NCI-H1436 treated with DMSO at 0.1 percent for 48 hours (cell line): ENCODE results near the gene GNB1L.

ENCODE experiments used
- DNase-seq: peaks from one replicate; lab custom pipeline; 2025; lab: John Stamatoyannopoulos, UW

Gene GNB1L

GRCh38 chr22:19862619-19863246 lies 8.1 kb upstream of the GNB1L start:
- DNase-seq: no peak

GRCh38 chr22:19859861-19860510 lies 5.3 kb upstream of the GNB1L start:
- DNase-seq: no peak

GRCh38 chr22:19857382-19857781 lies 2.7 kb upstream of the GNB1L start:
- DNase-seq: no peak

GRCh38 chr22:19855504-19856409 lies 1.1 kb upstream of the GNB1L start:
- no peak for DNase-seq

GRCh38 chr22:19853879-19854777 lies 546 bp downstream of the GNB1L start:
- DNase-seq: no peak

- no peak for DNase-seq
These were observed 1.4 kb downstream of the GNB1L start for GRCh38 chr22:19853058-19853878.

GRCh38 chr22:19852177-19852781 lies 2.4 kb downstream of the GNB1L start:
- no peak for DNase-seq

- no peak for DNase-seq
These were observed 3.1 kb downstream of the GNB1L start for GRCh38 chr22:19851291-19852176.

- no peak for DNase-seq
These were observed 3.9 kb downstream of the GNB1L start for GRCh38 chr22:19850763-19851109.

GRCh38 chr22:19849835-19850762 lies 4.6 kb downstream of the GNB1L start:
- DNase-seq: no peak

GRCh38 chr22:19848298-19849224 lies 6.1 kb downstream of the GNB1L start:
- no peak for DNase-seq

GRCh38 chr22:19847345-19847632 lies 7.4 kb downstream of the GNB1L start:
- no peak for DNase-seq

- DNase-seq: no peak
These were observed 7.9 kb downstream of the GNB1L start for GRCh38 chr22:19846620-19847344.

- no peak for DNase-seq
These were observed 9.5 kb downstream of the GNB1L start for GRCh38 chr22:19845054-19845722.

GRCh38 chr22:19844377-19845053 lies 10.2 kb downstream of the GNB1L start:
- DNase-seq: no peak

GRCh38 chr22:19843857-19844376 lies 10.8 kb downstream of the GNB1L start:
- no peak for DNase-seq
